NT2/D1 (cell line): ENCODE results near the gene RNF144B.

ENCODE experiments used
- SUZ12 ChIP-seq: IDR thresholded peaks from 2 replicates; pipeline ENCODE4 v1.6.1; 2011; ENCODE audit not compliant: insufficient read length, insufficient read depth; ENCODE audit errors: extremely low read depth
- YY1 ChIP-seq: IDR thresholded peaks from 2 replicates; pipeline ENCODE4 v1.6.1; 2011; ENCODE audit not compliant: insufficient read length, insufficient read depth

DNA sequence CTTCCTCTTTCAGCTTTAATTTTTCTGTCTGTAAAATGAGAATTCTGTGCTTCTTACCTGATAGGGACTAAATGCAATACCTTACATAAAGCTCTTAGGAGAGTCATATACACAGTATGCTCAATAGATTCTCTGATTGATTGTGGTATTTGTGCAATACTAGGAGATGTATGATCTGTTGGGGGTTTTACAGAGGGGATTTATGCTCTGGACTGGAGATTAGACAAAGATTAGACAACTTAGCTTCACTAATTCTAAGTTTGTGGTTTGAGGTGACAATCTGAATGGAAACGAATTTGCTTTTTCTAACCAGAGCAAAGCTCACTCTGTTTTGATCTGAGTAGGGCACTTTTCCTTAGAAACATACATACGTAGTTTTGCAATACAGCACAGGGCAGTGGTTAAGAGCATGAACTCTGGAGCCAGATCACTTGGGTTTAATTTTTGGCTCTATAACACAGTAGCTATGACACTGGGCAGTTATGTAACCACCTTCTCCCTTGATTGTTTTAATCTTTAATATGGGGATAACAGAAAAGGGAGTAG lies 126.2 kb downstream of the RNF144B start:
- TF ChIP-seq YY1 (no peak), SUZ12 (no peak)
